H9 (cell line): Measurements from ENCODE around the gene TRIP10. TPM values are rescaled to one million over a fixed set of nuclear protein-coding genes. Genes with fewer than 3 reads are reported as not detected.

Experiments used
- DNase-seq: peaks from one replicate; pipeline ENCODE4 v3.0.0-alpha.2; 2017
- H2AFZ ChIP-seq: one replicate; pipeline ENCODE4 v1.6.1; 2013; ENCODE audit warnings: mild to moderate bottlenecking, low read length, control low read depth, moderate library complexity
- H2AK5ac ChIP-seq: 2 replicates; pipeline ENCODE4 v1.6.1; 2013; ENCODE audit warnings: low read length, control low read depth, mixed read lengths; ENCODE audit not compliant: insufficient read length
- H2BK120ac ChIP-seq: one replicate; pipeline ENCODE4 v1.6.1; 2013; ENCODE audit warnings: low read depth, mild to moderate bottlenecking, low read length, control low read depth, inconsistent platforms; ENCODE audit not compliant: poor library complexity, severe bottlenecking
- H2BK12ac ChIP-seq: 2 replicates; pipeline ENCODE4 v1.6.1; 2013; ENCODE audit warnings: low read length, control low read depth, mixed read lengths, low read depth; ENCODE audit not compliant: insufficient read length
- H2BK15ac ChIP-seq: 2 replicates; pipeline ENCODE4 v1.6.1; 2013; ENCODE audit warnings: low read depth, low read length, control low read depth
- H2BK20ac ChIP-seq: one replicate; pipeline ENCODE4 v1.6.1; 2013; ENCODE audit warnings: low read depth, mild to moderate bottlenecking, low read length, control low read depth, inconsistent platforms; ENCODE audit not compliant: poor library complexity, severe bottlenecking
- H2BK5ac ChIP-seq: 2 replicates; pipeline ENCODE4 v1.6.1; 2013; ENCODE audit warnings: low read length, control low read depth, mixed read lengths; ENCODE audit not compliant: insufficient read length
- H3K14ac ChIP-seq: 2 replicates; pipeline ENCODE4 v1.6.1; 2013; ENCODE audit warnings: low read length, control low read depth; ENCODE audit not compliant: insufficient read depth
- H3K18ac ChIP-seq: 2 replicates; pipeline ENCODE4 v1.6.1; 2013; ENCODE audit warnings: low read depth, mild to moderate bottlenecking, mixed read lengths, low read length, control low read depth; ENCODE audit not compliant: insufficient read length
- H3K23ac ChIP-seq: 2 replicates; pipeline ENCODE4 v1.6.1; 2013; ENCODE audit warnings: low read length, control low read depth, mixed read lengths, low read depth; ENCODE audit not compliant: insufficient read length
- H3K23me2 ChIP-seq: 2 replicates; pipeline ENCODE4 v1.6.1; 2013; ENCODE audit warnings: low read depth, mild to moderate bottlenecking, mixed read lengths, low read length, control low read depth; ENCODE audit not compliant: insufficient read length, poor library complexity, severe bottlenecking
- H3K27ac ChIP-seq: 2 replicates; pipeline ENCODE4 v1.5.1; 2013; ENCODE audit warnings: low read length, control low read depth, mixed read lengths, low read depth; ENCODE audit not compliant: insufficient read length
- H3K27me3 ChIP-seq: 2 replicates; pipeline ENCODE4 v1.6.1; 2013; ENCODE audit warnings: low read length, control low read depth, inconsistent platforms; ENCODE audit not compliant: insufficient read depth
- H3K4ac ChIP-seq: 2 replicates; pipeline ENCODE4 v1.6.1; 2013; ENCODE audit warnings: low read depth, mild to moderate bottlenecking, control low read depth, inconsistent platforms, low read length, moderate library complexity
- H3K4me1 ChIP-seq: 2 replicates; pipeline ENCODE4 v1.6.1; 2013; ENCODE audit warnings: low read length, control low read depth, inconsistent platforms; ENCODE audit not compliant: insufficient read depth
- H3K4me2 ChIP-seq: 2 replicates; pipeline ENCODE4 v1.6.1; 2013; ENCODE audit warnings: low read length, control low read depth, mixed read lengths; ENCODE audit not compliant: insufficient read length, insufficient read depth
- H3K56ac ChIP-seq: 2 replicates; pipeline ENCODE4 v1.6.1; 2013; ENCODE audit warnings: low read depth, mild to moderate bottlenecking, mixed read lengths, low read length, control low read depth; ENCODE audit not compliant: insufficient read length
- H3K79me1 ChIP-seq: 2 replicates; pipeline ENCODE4 v1.6.1; 2013; ENCODE audit warnings: low read depth, mild to moderate bottlenecking, moderate library complexity, low read length, control low read depth, inconsistent platforms; ENCODE audit not compliant: insufficient read depth, poor library complexity, severe bottlenecking
- H3K79me2 ChIP-seq: 2 replicates; pipeline ENCODE4 v1.6.1; 2013; ENCODE audit warnings: low read length, control low read depth, inconsistent platforms; ENCODE audit not compliant: insufficient read depth
- H3K9ac ChIP-seq: 2 replicates; pipeline ENCODE4 v1.6.1; 2013; ENCODE audit warnings: low read length, control low read depth, mixed read lengths; ENCODE audit not compliant: insufficient read length; ENCODE audit errors: extremely low read depth
- H3K9me3 ChIP-seq: one replicate; pipeline ENCODE4 v1.6.1; 2013; ENCODE audit warnings: low read depth, low read length, inconsistent platforms; ENCODE audit not compliant: control insufficient read depth
- H3T11ph ChIP-seq: one replicate; pipeline ENCODE4 v1.6.1; 2013; ENCODE audit warnings: mild to moderate bottlenecking, low read length, control low read depth, inconsistent platforms
- H4K20me1 ChIP-seq: one replicate; pipeline ENCODE4 v1.6.1; 2013; ENCODE audit not compliant: control insufficient read depth, insufficient read length, insufficient read depth
- H4K5ac ChIP-seq: 2 replicates; pipeline ENCODE4 v1.6.1; 2013; ENCODE audit warnings: low read depth, mild to moderate bottlenecking, mixed read lengths, low read length, control low read depth; ENCODE audit not compliant: insufficient read length
- H4K8ac ChIP-seq: replicated peaks from 2 replicates; pipeline ENCODE4 v1.6.1; 2013; ENCODE audit warnings: low read length, control low read depth, mixed read lengths, low read depth; ENCODE audit not compliant: insufficient read length
- H4K91ac ChIP-seq: 2 replicates; pipeline ENCODE4 v1.6.1; 2013; ENCODE audit warnings: low read depth, mild to moderate bottlenecking, moderate library complexity, mixed read lengths, low read length, control low read depth; ENCODE audit not compliant: insufficient read length
- H3K27ac Mint-ChIP-seq, 3 experiments: 2 replicates in 2 of 3; 3 replicates in 1 of 3; pipeline ENCODE4 v1.8.0; 2020 to 2021; ENCODE audit warnings: mixed read lengths in 3 of 3, mild to moderate bottlenecking in 1 of 3, moderate library complexity in 1 of 3
- H3K27me3 Mint-ChIP-seq: 2 replicates; pipeline ENCODE4 v1.8.0; 2021; ENCODE audit warnings: low read depth, mild to moderate bottlenecking, moderate library complexity, mixed read lengths
- H3K36me3 Mint-ChIP-seq, 3 experiments: 2 replicates in 2 of 3; 3 replicates in 1 of 3; pipeline ENCODE4 v1.8.0; 2020 to 2021; ENCODE audit warnings: low read depth in 3 of 3, mixed read lengths in 3 of 3; ENCODE audit not compliant: insufficient read depth in 1 of 3
- H3K4me1 Mint-ChIP-seq, 2 experiments: 2 replicates each; pipeline ENCODE4 v1.8.0; 2020; ENCODE audit warnings: mixed read lengths in 2 of 2
- H3K4me3 Mint-ChIP-seq, 2 experiments: 2 replicates in 1 of 2; 3 replicates in 1 of 2; pipeline ENCODE4 v1.8.0; 2020 to 2021; ENCODE audit warnings: mild to moderate bottlenecking in 2 of 2, mixed read lengths in 2 of 2, moderate library complexity in 1 of 2
- H3K9me3 Mint-ChIP-seq, 2 experiments: 2 replicates in 1 of 2; 3 replicates in 1 of 2; pipeline ENCODE4 v1.8.0; 2020; ENCODE audit warnings: mild to moderate bottlenecking in 2 of 2, mixed read lengths in 2 of 2, moderate library complexity in 1 of 2
- CTCF ChIP-seq: fragments of 200-600 bp; sonication (generic); conservative IDR thresholded peaks from 3 replicates; pipeline ENCODE4 v1.8.0; 2021; ENCODE audit warnings: antibody characterized with exemption, mild to moderate bottlenecking
- WGBS: extraction: QIAGEN DNeasy Blood & Tissue Kit; methylation state at CpG from one replicate; pipeline ENCODE4 v1.1.7; 2013; ENCODE audit warnings: missing lambda C conversion rate, low lambda C conversion rate, mixed read lengths; ENCODE audit not compliant: insufficient read length; ENCODE audit errors: extremely low coverage; 5-methylcytosine and 5-hydroxymethylcytosine counted together
- total RNA-seq: library from RNA; stranded (reverse); gene quantifications from 2 replicates; pipeline ENCODE4 v1.2.1, GENCODE V29; 2021

The TRIP10 gene
- total RNA-seq, 1 experiment from 2014 or later: 56.4 TPM

GRCh38 chr19:6717441-6717971 lies 22.0 kb upstream of the TRIP10 start:
- Histone ChIP-seq H3K9ac (no peak overlapping the region), H3K18ac (no peak overlapping the region), H2AFZ (no peak overlapping the region), H4K8ac (peak overlapping the region; percentile 0), H3K56ac (no peak overlapping the region), H2BK12ac (no peak overlapping the region), H3K23me2 (no peaks in the 10 kb centered on the region), H3K23ac (no peak overlapping the region), H3K4ac (no peak overlapping the region), H3K79me2 (no peaks in the 10 kb centered on the region), H3K79me1 (no peaks in the 10 kb centered on the region), H2BK120ac (no peak overlapping the region), H3K14ac (no peak overlapping the region), H2AK5ac (no peak overlapping the region), H4K91ac (no peak overlapping the region), H2BK15ac (no peak overlapping the region), H4K5ac (no peak overlapping the region), H3T11ph (no peak overlapping the region), H2BK5ac (no peak overlapping the region), H3K27ac (no peak overlapping the region), H3K4me2 (peak overlapping the region; percentile 26), H3K4me1 (no peaks in the 10 kb centered on the region; the same call in 1 of the 2 replicates), H3K9me3 (no peaks in the 10 kb centered on the region), H4K20me1 (no peaks in the 10 kb centered on the region), H3K27me3 (no peaks in the 10 kb centered on the region), H2BK20ac (no peak overlapping the region)
- Mint-ChIP-seq H3K4me1 (peaks cover 0 to 26% of the 10 kb centered on the region in 2 experiments), H3K36me3 (peaks cover 0 to 4% (median 3%) of the 10 kb centered on the region in 3 experiments; a peak in 3 of 7 replicates), H3K27me3 (peaks cover 13% of the 10 kb centered on the region), H3K4me3 (peak overlapping the region in 1 of 2 experiments; percentile 55; a peak in 1 of 5 replicates), H3K27ac (peak overlapping the region in 2 of 3 experiments; percentile 11 to 25; a peak in 2 of 7 replicates), H3K9me3 (peaks cover 7 to 10% of the 10 kb centered on the region in 2 experiments; a peak in 4 of 5 replicates)
- 100% methylated on average over 2 of the region's 4 CpGs for WGBS
- no peak for TF ChIP-seq CTCF
- peak; percentile 46 for DNase-seq
